GM12878 (cell line): ENCODE results near the gene SELENOM. TPM values are rescaled to one million over a fixed set of nuclear protein-coding genes. Genes with fewer than 3 reads are reported as not detected.

Experiments
- ATAC-seq: fragments of 200-7000 bp; cut with Tn5 transposase; 3 replicates; pipeline ENCODE4 v1.9.1; 2020; ENCODE audit warnings: mild to moderate bottlenecking, moderate library complexity
- BruUV-seq: library from RNA; stranded (reverse); fragments of 400-500 nt; replicated peaks from 2 replicates; lab custom pipeline; 2021; lab: Mats Ljungman, UMichigan
- CTCF ChIA-PET: fragments of 300-600 bp; sonication (Branson Sonifier 250); formaldehyde crosslinking; extraction: SDS; loops from one replicate; lab custom pipeline; 2021; ENCODE audit warnings: inconsistent platforms; lab: Yijun Ruan, JAX
- POLR2A ChIA-PET: fragments of 350-600 bp; formaldehyde crosslinking; extraction: SDS; loops from one replicate; lab custom pipeline; 2021; ENCODE audit warnings: inconsistent platforms; lab: Charles Lee
- RAD21 ChIA-PET: fragments of 300-600 bp; sonication (Branson Sonifier 250); formaldehyde crosslinking; loops from one replicate; lab custom pipeline; 2023; ENCODE audit warnings: antibody characterized with exemption; ENCODE audit not compliant: unreplicated experiment; lab: Charles Lee
- SMC1A ChIA-PET: fragments of 300-600 bp; sonication (Branson Sonifier 250); formaldehyde crosslinking; loops from one replicate; lab custom pipeline; 2023; ENCODE audit not compliant: unreplicated experiment, uncharacterized antibody; lab: Charles Lee
- DNase-seq: peaks from one replicate; pipeline ENCODE4 v3.0.0-alpha.2; 2011; ENCODE audit warnings: low read depth, low spot score
- FAIRE-seq: peaks from 3 replicates; lab custom pipeline; 2011; peaks lifted over from hg19 to GRCh38; lab: Jason Lieb, UNC
- H2AFZ ChIP-seq: 2 replicates; pipeline ENCODE4 v1.6.0; 2011; ENCODE audit warnings: low read depth, low read length, control low read depth; ENCODE audit not compliant: control insufficient read depth
- H3K27ac ChIP-seq: 2 replicates; pipeline ENCODE4 v1.5.1; 2011; ENCODE audit warnings: control low read depth; ENCODE audit not compliant: control insufficient read depth, insufficient read depth
- H3K27me3 ChIP-seq, 2 experiments: replicated peaks in 1 of 2; 2 replicates each; pipeline versions ENCODE4 v1.6.0 to v1.6.1; 2011; ENCODE audit warnings: low read length in 1 of 2; ENCODE audit not compliant: control insufficient read depth in 2 of 2, insufficient read depth in 2 of 2
- H3K36me3 ChIP-seq, 2 experiments: 2 replicates each; pipeline ENCODE4 v1.5.1; 2011; ENCODE audit warnings: low read length in 1 of 2; ENCODE audit not compliant: control insufficient read depth in 2 of 2, insufficient read depth in 2 of 2
- H3K4me1 ChIP-seq: 2 replicates; pipeline ENCODE4 v1.6.1; 2011; ENCODE audit warnings: mild to moderate bottlenecking, low read length, moderate library complexity, mixed read lengths; ENCODE audit not compliant: control insufficient read depth, insufficient read depth
- H3K4me2 ChIP-seq: 2 replicates; pipeline ENCODE4 v1.6.0; 2011; ENCODE audit warnings: control low read depth; ENCODE audit not compliant: control insufficient read depth, insufficient read depth
- H3K4me3 ChIP-seq: fragments of 200-600 bp; sonication (generic); 2 replicates; pipeline ENCODE4 v1.5.1; 2016
- H3K79me2 ChIP-seq: 2 replicates; pipeline ENCODE4 v1.6.0; 2011; ENCODE audit warnings: low read length; ENCODE audit not compliant: control insufficient read depth, insufficient read depth
- H3K9ac ChIP-seq: 2 replicates; pipeline ENCODE4 v1.8.0; 2011; ENCODE audit warnings: low read length, control low read depth, mixed read lengths; ENCODE audit not compliant: control insufficient read depth, insufficient read depth
- H3K9me3 ChIP-seq: replicated peaks from 3 replicates; pipeline ENCODE4 v1.5.1; 2011; ENCODE audit warnings: mild to moderate bottlenecking, low read length; ENCODE audit not compliant: control insufficient read depth, insufficient read depth
- H4K20me1 ChIP-seq: 2 replicates; pipeline ENCODE4 v1.6.0; 2011; ENCODE audit not compliant: control insufficient read depth, insufficient read depth
- BHLHE40 ChIP-seq, 2 experiments: fragments of 450-650 bp in 1 of 2; IDR thresholded peaks; 2 replicates each; pipeline ENCODE4 v1.6.1; 2011 to 2017; ENCODE audit warnings: low read depth in 2 of 2, borderline replicate concordance in 1 of 2, improper control_type of control experiment in 1 of 2, low read length in 1 of 2, mild to moderate bottlenecking in 1 of 2
- EED ChIP-seq: sonication (generic); IDR thresholded peaks from 2 replicates; pipeline ENCODE4 v1.6.1; 2016; ENCODE audit warnings: antibody characterized with exemption, low read depth
- ELK1 ChIP-seq: IDR thresholded peaks from 2 replicates; pipeline ENCODE4 v1.6.1; 2012; ENCODE audit warnings: low read depth, low read length, improper control_type of control experiment
- ESRRA ChIP-seq: IDR thresholded peaks from 2 replicates; pipeline ENCODE4 v1.6.1; 2012; ENCODE audit warnings: mild to moderate bottlenecking, low read length, improper control_type of control experiment
- GABPA ChIP-seq: IDR thresholded peaks from 2 replicates; pipeline ENCODE4 v1.6.1; 2014; ENCODE audit warnings: antibody characterized with exemption, low read depth, mild to moderate bottlenecking, inconsistent platforms
- JUND ChIP-seq: IDR thresholded peaks from 2 replicates; pipeline ENCODE4 v1.6.1; 2012; ENCODE audit warnings: low read depth, mild to moderate bottlenecking, low read length, improper control_type of control experiment, moderate library complexity
- KAT2A ChIP-seq: conservative IDR thresholded peaks from 2 replicates; pipeline ENCODE4 v1.6.1; 2011; ENCODE audit warnings: low read depth, low read length; ENCODE audit not compliant: control insufficient read depth
- MTA2 ChIP-seq: fragments of 450-650 bp; IDR thresholded peaks from 2 replicates; pipeline ENCODE4 v1.6.1; 2016; ENCODE audit warnings: low read depth, mild to moderate bottlenecking, moderate library complexity
- MYB ChIP-seq: fragments of 150-350 bp; IDR thresholded peaks from 2 replicates; pipeline ENCODE4 v1.6.1; 2014; ENCODE audit warnings: mild to moderate bottlenecking, low read depth, low read length, borderline replicate concordance
- NFIC ChIP-seq: IDR thresholded peaks from 2 replicates; pipeline ENCODE4 v1.6.1; 2012; ENCODE audit warnings: low read depth, mild to moderate bottlenecking, inconsistent platforms, low read length, moderate library complexity
- NR2C1 ChIP-seq: fragments of 450-650 bp; IDR thresholded peaks from 2 replicates; pipeline ENCODE4 v1.6.1; 2017; ENCODE audit warnings: antibody characterized with exemption, mild to moderate bottlenecking, moderate library complexity
- NR2F1 ChIP-seq: fragments of 450-650 bp; conservative IDR thresholded peaks from 2 replicates; pipeline ENCODE4 v1.6.1; 2017; ENCODE audit warnings: mild to moderate bottlenecking
- RB1 ChIP-seq: fragments of 450-650 bp; formaldehyde crosslinking; IDR thresholded peaks from 2 replicates; pipeline ENCODE4 v1.6.1; 2017; ENCODE audit warnings: mild to moderate bottlenecking, borderline replicate concordance
- SMAD5 ChIP-seq: IDR thresholded peaks from 2 replicates; pipeline ENCODE4 v1.6.1; 2016; ENCODE audit warnings: antibody characterized with exemption, low read depth
- SMARCA5 ChIP-seq: fragments of 450-650 bp; IDR thresholded peaks from 2 replicates; pipeline ENCODE4 v1.6.1; 2017; ENCODE audit warnings: mild to moderate bottlenecking
- SREBF1 ChIP-seq: IDR thresholded peaks from 2 replicates; pipeline ENCODE4 v1.6.1; 2012; ENCODE audit warnings: mild to moderate bottlenecking, low read length
- ZSCAN29 ChIP-seq: fragments of 450-650 bp; IDR thresholded peaks from 2 replicates; pipeline ENCODE4 v1.6.1; 2017; ENCODE audit warnings: mild to moderate bottlenecking, moderate library complexity
- WGBS: methylation state at CpG from one replicate; pipeline ENCODE4 v1.1.6; 2016; ENCODE audit warnings: low lambda C conversion rate; ENCODE audit not compliant: insufficient replicate concordance, insufficient coverage; ENCODE audit errors: missing lambda C conversion rate; 5-methylcytosine and 5-hydroxymethylcytosine counted together
- in situ Hi-C: fragments of 300-500 bp; cut with MboI; formaldehyde crosslinking; loops from 9 replicates; pipeline ENCODE4 v1.14.3; 2018; ENCODE audit warnings: mixed read lengths
- intact Hi-C: fragments of 100-400 bp; cut with micrococcal nuclease; formaldehyde crosslinking; loops from one replicate; pipeline ENCODE4 v1.14.2; 2022; ENCODE audit not compliant: unreplicated experiment
- polyA plus RNA-seq, 11 experiments: library from polyadenylated mRNA; depleted of rRNA in 4 of 11; unstranded in 6 of 11; stranded (reverse) in 5 of 11; fragments of >200 nt; fragmentation: Nextera tagmentation in 4 of 11; fragmentation: Illumina TruSeq in 1 of 11; extraction: Ambion mirVana in 4 of 11; extraction: Trizol in 1 of 11; gene quantifications; 1 replicate in 1 of 11; 2 replicates in 10 of 11; pipeline versions ENCODE4 v1.2.1 to v1.2.3, GENCODE V29; 2011 to 2016; ENCODE audit warnings: inconsistent platforms in 2 of 11, missing spikeins in 2 of 11, low read depth in 1 of 11
- total RNA-seq, 4 experiments: library from RNA; depleted of rRNA in 3 of 4; stranded (reverse); fragments of >200 nt in 3 of 4; fragmentation: Illumina TruSeq in 1 of 4; extraction: Trizol in 1 of 4; gene quantifications; 2 replicates each; pipeline versions ENCODE4 v1.2.1 to v1.2.3, GENCODE V29; 2013 to 2021
- TF ChIP-seq, protein P1 (sequence below): IDR thresholded peaks from 2 replicates; pipeline ENCODE4 v1.6.1; 2011; ENCODE audit warnings: low read depth, low read length, improper control_type of control experiment, borderline replicate concordance
- TF ChIP-seq, protein P2 (sequence below): IDR thresholded peaks from 2 replicates; pipeline ENCODE4 v1.6.1; 2012; ENCODE audit warnings: low read length, inconsistent platforms

SELENOM gene
- total and polyA plus RNA-seq, 10 of the 15 experiments (the other 5 are each of a cell fraction or from before 2014, with no cell fraction given) = 0.80 to 8.3 (median 2.0) TPM

DNA sequence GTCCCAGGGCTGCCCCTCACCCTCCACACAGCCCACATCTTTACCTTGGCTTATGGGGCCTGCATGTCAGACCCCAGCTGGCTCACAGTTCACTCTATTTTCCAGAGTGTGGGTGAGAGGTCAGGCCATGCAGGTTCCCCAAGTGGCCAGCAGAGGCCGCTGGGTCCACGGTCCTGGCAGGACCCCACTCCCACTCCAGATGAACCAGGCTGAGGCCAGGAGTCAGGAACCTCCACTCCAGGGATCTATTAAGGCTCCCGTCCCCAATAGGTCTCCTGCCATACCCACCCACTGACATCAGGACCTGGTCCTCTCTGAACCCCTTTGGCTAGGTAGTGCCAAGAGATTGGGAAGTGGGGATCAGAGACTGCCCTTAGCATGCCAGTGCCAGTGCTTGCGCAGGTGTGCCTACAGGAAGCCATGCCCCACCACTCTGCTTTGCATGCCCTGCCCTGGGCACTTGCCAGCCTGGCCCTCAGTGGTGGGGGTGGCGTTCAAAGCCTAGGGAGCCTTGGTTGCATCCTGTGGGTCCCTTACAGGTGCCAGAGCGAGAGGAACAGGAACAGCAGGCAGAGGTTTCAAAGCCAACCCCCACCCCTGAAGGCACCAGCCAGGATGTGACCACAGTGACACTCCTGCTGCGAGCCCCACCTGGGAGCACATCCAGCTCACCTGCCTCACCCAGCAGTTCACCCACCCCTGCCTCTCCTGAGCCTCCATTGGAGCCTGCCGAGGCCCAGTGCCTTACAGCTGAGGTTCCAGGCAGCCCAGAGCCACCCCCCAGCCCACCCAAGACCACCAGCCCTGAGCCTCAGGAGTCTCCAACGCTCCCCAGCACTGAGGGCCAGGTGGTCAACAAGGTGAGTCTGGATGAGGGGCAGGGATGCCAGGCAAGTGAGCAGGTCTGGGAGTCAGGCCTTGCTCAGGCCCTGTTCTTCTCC, 17.9 kb downstream of the SELENOM start (continued):
- TF ChIP-seq, protein P1, sequence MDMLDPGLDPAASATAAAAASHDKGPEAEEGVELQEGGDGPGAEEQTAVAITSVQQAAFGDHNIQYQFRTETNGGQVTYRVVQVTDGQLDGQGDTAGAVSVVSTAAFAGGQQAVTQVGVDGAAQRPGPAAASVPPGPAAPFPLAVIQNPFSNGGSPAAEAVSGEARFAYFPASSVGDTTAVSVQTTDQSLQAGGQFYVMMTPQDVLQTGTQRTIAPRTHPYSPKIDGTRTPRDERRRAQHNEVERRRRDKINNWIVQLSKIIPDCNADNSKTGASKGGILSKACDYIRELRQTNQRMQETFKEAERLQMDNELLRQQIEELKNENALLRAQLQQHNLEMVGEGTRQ = no peak
- TF ChIP-seq GABPA (no peak), NR2C1 (peak; percentile 48), ELK1 (no peak), RB1 (no peak), NR2F1 (peak; percentile 79), MYB (no peak)

GRCh38 chr22:31088233-31088986, 19.0 kb downstream of the SELENOM start:
- POLR2A ChIA-PET = no interaction called here
- BruUV-seq = no TSS peak
- TF ChIP-seq SREBF1 (no peak), ZSCAN29 (no peak), EED (no peak), MTA2 (no peak), SMAD5 (no peak), ESRRA (no peak), NFIC (no peak), JUND (no peak), SMARCA5 (no peak), KAT2A (no peak), BHLHE40 (IDR thresholded peaks at IDR 0.05; ENCODE audit: borderline replicate concordance in 1 of 2, low read depth in 2 of 2, low read length in 1 of 2) (no peak)
- TF ChIP-seq, protein P2, sequence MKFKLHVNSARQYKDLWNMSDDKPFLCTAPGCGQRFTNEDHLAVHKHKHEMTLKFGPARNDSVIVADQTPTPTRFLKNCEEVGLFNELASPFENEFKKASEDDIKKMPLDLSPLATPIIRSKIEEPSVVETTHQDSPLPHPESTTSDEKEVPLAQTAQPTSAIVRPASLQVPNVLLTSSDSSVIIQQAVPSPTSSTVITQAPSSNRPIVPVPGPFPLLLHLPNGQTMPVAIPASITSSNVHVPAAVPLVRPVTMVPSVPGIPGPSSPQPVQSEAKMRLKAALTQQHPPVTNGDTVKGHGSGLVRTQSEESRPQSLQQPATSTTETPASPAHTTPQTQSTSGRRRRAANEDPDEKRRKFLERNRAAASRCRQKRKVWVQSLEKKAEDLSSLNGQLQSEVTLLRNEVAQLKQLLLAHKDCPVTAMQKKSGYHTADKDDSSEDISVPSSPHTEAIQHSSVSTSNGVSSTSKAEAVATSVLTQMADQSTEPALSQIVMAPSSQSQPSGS = no peak

More at GRCh38 chr22:31088233-31088986, 19.0 kb downstream of the SELENOM start:
- Histone ChIP-seq H4K20me1 (no peaks in the 10 kb centered on the region), H3K79me2 (peaks cover 7% of the 10 kb centered on the region), H2AFZ (no peak overlapping the region), H3K36me3 (peaks cover 0 to 10% of the 10 kb centered on the region in 2 experiments; a peak in 2 of 4 replicates), H3K4me1 (peaks cover 9% of the 10 kb centered on the region), H3K27ac (no peak overlapping the region), H3K9me3 (no peaks in the 10 kb centered on the region), H3K27me3 (no peaks in the 10 kb centered on the region), H3K4me3 (no peak overlapping the region), H3K9ac (no peak overlapping the region), H3K4me2 (no peak overlapping the region)
- no peak for DNase-seq
- in situ Hi-C loops (no loop called here), intact Hi-C loops (loop anchor here (5.0 to 10.0 kb wide), 3 partner anchors 206 to 454 kb away; partner anchors contain the start of genes PIK3IP1 and SLC35E4)
- ATAC-seq = no peak
- 83% methylated on average over 26 of the region's 26 CpGs for WGBS
- no peak for FAIRE-seq
- RAD21 ChIA-PET = interaction anchor here (1.0 to 1.1 kb wide), 3 partner anchors 124 to 185 kb away, joined by 3 read pairs; partner anchors contain the start of gene LIMK2
- CTCF ChIA-PET = interaction anchor here (0.6 to 1.7 kb wide), 7 partner anchors 17 to 495 kb away, joined by 3 to 5 read pairs (median 4); no protein-coding TSS in a partner anchor
- SMC1A ChIA-PET = no interaction called here
